ENCODE data around the gene SCN8A. TPM values are rescaled to one million over a fixed set of nuclear protein-coding genes. Genes with fewer than 3 reads are reported as not detected.

The SCN8A gene
- total RNA-seq, 1 donor = 0.54 TPM

GRCh38 chr12:51702587-51702986 lies 111.6 kb downstream of the SCN8A start:
- DNase-seq (ENCODE audit: low read depth in 2 of 3, low spot score in 2 of 3) = no peak

DNA sequence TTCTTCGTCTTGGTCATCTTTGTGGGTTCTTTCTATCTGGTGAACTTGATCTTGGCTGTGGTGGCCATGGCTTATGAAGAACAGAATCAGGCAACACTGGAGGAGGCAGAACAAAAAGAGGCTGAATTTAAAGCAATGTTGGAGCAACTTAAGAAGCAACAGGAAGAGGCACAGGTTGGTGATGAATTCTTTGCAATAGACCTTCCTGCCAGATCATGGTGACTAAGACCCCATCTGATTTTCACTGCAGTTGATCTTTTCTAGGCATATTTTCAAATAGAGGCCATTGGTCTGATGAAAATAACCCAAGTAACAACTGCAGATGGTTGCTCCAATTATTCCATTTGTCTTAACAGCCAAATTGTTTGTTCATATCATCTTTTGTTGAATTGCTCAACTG lies 114.4 kb downstream of the SCN8A start:
- DNase-seq (ENCODE audit: low read depth in 2 of 3, low spot score in 2 of 3) = no peak

GRCh38 chr12:51706206-51706605 lies 115.2 kb downstream of the SCN8A start:
- no peak for DNase-seq (ENCODE audit: low read depth in 2 of 3, low spot score in 2 of 3)

DNA sequence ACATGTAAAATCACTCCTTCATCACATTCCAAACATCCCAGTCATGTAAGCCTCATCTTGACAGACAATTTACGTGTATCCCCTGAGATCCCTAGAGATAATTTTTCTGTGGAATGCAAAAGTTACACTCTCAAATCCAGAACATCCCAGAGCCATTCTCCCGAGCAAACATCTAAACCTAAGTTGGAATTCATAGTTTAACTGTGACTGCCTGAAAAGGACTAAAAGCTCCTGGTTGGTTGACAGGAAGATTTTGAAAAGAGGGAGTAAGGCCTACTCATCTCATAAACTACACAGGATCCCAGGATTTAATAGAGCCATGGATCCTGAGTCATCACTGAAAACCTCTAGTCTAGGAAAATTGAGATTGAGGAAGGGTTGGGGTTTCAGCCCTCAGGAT lies 123.6 kb downstream of the SCN8A start:
- DNase-seq (ENCODE audit: low read depth in 2 of 3, low spot score in 2 of 3) = no peak

- DNase-seq (ENCODE audit: low read depth in 2 of 3, low spot score in 2 of 3) = no peak
Measured at GRCh38 chr12:51717326-51717925, 126.4 kb downstream of the SCN8A start.

DNA sequence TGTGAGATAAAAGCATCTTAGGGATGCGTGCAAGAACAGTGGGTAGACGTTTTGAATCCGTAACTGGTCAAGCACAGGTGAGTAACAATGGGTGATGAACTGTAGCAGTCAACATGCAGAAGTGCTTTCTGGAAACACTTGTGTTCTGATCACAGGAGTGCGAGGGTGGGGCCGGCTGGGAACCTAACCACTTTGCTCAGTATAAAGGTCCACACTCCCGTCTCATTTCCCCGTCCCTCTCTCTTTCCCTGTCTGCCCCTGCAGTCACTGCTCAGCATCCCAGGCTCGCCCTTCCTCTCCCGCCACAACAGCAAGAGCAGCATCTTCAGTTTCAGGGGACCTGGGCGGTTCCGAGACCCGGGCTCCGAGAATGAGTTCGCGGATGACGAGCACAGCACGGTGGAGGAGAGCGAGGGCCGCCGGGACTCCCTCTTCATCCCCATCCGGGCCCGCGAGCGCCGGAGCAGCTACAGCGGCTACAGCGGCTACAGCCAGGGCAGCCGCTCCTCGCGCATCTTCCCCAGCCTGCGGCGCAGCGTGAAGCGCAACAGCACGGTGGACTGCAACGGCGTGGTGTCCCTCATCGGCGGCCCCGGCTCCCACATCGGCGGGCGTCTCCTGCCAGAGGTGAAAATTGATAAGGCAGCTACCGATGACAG lies 130.4 kb downstream of the SCN8A start:
- DNase-seq (ENCODE audit: low read depth in 2 of 3, low spot score in 2 of 3) = peak in 2 of 3 donors; percentile 29 to 55

DNA sequence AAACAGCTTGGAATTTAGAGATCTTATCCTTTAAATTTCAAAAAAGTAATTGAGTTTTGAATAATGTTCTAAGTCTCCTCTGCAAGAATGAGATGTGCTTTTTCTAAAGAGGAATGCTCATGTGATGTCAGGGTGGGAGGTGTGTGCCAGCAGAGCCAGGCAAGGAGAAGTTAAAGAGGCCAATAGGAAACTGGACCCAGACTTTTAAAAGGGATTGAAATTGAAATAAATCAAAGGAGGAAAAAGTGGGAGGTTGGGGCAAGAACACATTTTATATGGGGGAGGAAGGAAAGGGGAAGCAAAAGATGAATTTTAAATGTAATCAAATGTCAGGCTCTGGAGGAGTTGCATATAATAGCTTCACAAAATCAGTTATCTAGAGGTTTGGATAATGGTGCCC lies 131.4 kb downstream of the SCN8A start:
- no peak for DNase-seq (ENCODE audit: low read depth in 2 of 3, low spot score in 2 of 3)

DNA sequence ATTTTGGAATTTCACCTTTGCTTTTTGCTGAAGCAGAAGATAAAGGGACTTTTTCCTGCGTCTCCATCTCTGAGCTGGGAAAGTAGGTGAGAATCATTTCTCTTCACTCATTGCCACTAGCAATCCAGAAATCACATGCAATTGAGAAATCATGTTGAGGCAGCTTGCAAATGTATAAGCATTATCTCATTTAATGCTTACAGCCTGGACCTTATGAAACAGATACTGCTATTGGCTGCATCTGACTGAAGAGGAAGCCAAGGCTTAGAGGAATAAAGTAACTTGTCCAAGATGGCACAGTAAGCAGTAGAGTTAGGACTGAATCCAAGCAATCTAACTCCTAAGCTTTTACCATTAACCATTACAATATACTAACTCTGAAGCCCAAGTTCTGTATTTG lies 135.1 kb downstream of the SCN8A start:
- no peak for DNase-seq (ENCODE audit: low read depth in 2 of 3, low spot score in 2 of 3)

GRCh38 chr12:51726931-51727330 lies 135.9 kb downstream of the SCN8A start:
- DNase-seq (ENCODE audit: low read depth in 2 of 3, low spot score in 2 of 3) = no peak

GRCh38 chr12:51729331-51729730 lies 138.3 kb downstream of the SCN8A start:
- no peak for DNase-seq (ENCODE audit: low read depth in 2 of 3, low spot score in 2 of 3)

DNA sequence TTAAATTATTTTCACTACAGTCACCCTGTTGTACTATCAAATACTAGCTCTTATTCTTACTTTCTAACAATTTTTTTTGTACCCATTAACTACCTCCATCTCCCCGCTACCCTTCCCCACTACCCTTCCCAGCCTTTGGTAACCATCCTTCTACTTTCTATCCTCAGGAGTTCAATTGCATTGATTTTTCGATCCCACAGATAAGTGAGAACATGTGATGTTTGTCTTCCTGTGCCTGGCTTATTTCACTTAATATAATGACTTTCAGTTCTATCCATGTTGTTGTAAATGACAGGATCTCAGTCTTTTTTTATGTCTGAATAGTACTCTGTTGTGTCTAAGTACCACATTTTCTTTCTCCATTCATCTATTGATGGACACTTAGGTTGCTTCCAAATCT lies 139.7 kb downstream of the SCN8A start:
- no peak for DNase-seq (ENCODE audit: low read depth in 2 of 3, low spot score in 2 of 3)

- no peak for DNase-seq (ENCODE audit: low read depth in 2 of 3, low spot score in 2 of 3)
Measured at GRCh38 chr12:51740536-51740935, 149.5 kb downstream of the SCN8A start.

DNA sequence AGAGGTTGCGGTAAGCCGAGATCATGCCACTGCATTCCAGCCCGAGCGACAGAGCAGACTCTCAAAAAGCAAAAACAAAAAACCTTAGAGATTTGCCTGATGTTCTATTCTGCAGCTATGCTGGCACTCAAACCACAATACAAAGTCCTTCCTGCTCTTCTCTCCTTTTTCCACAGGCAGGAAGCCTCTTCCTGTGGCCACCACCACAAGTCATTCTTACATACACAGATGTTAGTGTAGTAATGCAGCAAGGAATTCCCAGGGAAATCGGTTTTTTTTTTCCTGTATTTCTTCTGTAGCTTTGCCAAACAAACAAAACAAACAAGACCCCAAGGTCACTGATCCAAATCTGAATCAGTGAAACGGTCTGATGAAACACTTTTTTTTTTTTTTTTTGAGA lies 153.2 kb downstream of the SCN8A start:
- DNase-seq (ENCODE audit: low read depth in 2 of 3, low spot score in 2 of 3) = no peak

DNA sequence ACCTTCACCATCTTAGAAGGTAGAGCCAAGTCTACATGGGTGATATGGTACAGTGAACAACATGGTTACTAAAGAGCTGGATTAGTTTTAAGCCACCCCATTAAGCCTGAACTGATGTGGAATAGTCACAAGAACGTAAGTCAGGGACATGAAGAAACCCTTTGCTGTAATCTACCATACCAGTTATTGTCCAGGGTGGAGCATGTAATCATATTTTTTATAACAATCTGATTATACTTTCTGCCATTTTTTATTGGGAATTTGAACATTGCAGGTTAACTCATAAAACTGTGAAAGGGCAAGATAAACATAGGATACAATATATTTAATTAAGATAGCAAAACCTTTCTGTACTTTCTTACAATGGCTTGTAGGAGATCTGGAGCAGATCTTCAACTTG lies 153.9 kb downstream of the SCN8A start:
- no peak for DNase-seq (ENCODE audit: low read depth in 2 of 3, low spot score in 2 of 3)

DNA sequence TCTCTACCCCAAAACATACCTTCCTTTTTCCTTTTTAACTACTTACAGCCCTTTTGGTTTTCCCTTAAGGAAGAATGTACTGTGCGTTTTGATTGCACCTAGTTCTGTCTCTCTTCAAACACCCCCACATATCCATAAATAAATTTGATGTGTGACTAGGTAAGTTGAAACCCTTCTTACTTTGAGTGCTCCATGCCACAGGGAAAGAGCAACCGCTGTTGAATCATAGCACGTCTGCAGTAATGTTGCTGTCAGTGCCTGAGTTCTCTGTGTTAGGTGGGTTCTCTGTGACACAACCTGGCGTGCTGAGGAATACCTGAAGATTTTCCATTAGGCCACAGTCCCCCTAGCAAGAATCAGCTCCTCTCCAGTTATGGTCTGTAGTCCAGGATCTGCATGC lies 155.4 kb downstream of the SCN8A start:
- DNase-seq (ENCODE audit: low read depth in 2 of 3, low spot score in 2 of 3) = no peak

DNA sequence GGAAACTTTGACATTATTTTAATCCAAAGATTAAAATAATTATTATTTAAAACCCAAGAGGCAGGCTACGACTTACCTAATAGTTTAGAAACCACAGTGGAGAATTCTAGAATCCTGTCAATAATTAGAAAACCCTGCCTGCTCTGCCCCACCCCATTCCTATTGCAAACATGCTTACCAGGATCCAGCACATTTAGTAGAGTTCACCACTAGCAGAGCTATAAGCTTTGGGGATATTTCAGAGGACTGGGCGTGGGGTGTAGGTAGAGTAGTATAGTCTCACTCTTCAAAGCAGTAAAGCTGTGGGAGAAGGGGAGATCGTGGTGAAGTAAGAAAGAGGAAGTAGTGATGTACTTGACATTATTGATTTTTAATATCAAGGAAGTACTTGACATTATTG lies 157.2 kb downstream of the SCN8A start:
- no peak for DNase-seq (ENCODE audit: low read depth in 2 of 3, low spot score in 2 of 3)

- DNase-seq (ENCODE audit: low read depth in 2 of 3, low spot score in 2 of 3) = no peak
Measured at GRCh38 chr12:51749206-51749985, 158.4 kb downstream of the SCN8A start.

- no peak for DNase-seq (ENCODE audit: low read depth in 2 of 3, low spot score in 2 of 3)
Measured at GRCh38 chr12:51749986-51750317, 158.9 kb downstream of the SCN8A start.

- DNase-seq (ENCODE audit: low read depth in 2 of 3, low spot score in 2 of 3) = peak in 1 of 3 donors; percentile 17
Measured at GRCh38 chr12:51751661-51752060, 160.6 kb downstream of the SCN8A start.

DNA sequence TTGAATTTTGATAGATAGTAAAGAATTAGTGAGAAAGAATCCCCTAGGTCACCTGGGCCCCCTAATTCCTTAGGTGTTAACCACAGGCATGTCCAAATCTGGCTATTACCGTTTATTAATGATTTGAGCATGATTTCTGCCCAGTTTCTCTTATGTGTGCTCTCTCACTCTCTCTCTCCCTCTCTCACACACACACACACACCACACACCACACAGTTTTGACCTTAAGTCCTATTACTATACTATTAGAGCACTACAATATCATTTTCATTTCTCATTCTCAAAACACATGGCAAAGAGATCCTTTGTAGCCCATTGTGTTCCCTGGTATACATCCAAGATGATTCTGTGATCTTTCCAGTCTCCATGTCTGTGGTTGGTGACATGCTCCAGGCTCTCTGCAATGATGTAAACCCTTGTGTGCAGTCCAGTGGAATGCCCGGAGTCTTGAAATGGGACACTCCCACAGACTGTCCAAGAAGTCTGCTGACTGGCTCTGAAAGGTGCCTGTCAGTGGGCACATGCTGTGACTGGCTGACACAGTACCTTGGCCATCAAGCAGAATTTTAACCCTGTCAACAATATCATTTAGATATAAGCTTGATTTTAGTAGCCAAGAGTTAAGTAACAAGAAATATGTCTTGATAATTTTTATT lies 161.3 kb downstream of the SCN8A start:
- DNase-seq (ENCODE audit: low read depth in 2 of 3, low spot score in 2 of 3) = no peak

- no peak for DNase-seq (ENCODE audit: low read depth in 2 of 3, low spot score in 2 of 3)
Measured at GRCh38 chr12:51753980-51754675, 163.1 kb downstream of the SCN8A start.

Data from hematopoietic multipotent progenitor cell (in vitro differentiated cells).